NCI-H774 (cell line): ENCODE results near the gene ARHGAP26.

Experiments used
- DNase-seq: peaks from one replicate; lab custom pipeline; 2025; lab: John Stamatoyannopoulos, UW

The ARHGAP26 gene

GRCh38 chr5:143120460-143121134 is 350.4 kb downstream of the ARHGAP26 start:
- no peak for DNase-seq

GRCh38 chr5:143121135-143121475 is 350.9 kb downstream of the ARHGAP26 start:
- no peak for DNase-seq

- DNase-seq: no peak
These were observed 354.4 kb downstream of the ARHGAP26 start for GRCh38 chr5:143124593-143124992.

GRCh38 chr5:143126174-143127019 is 356.2 kb downstream of the ARHGAP26 start:
- no peak for DNase-seq

GRCh38 chr5:143128412-143129071 is 358.4 kb downstream of the ARHGAP26 start:
- no peak for DNase-seq

- no peak for DNase-seq
These were observed 359.0 kb downstream of the ARHGAP26 start for GRCh38 chr5:143129203-143129602.

GRCh38 chr5:143129910-143130612 is 359.9 kb downstream of the ARHGAP26 start:
- no peak for DNase-seq

- DNase-seq: no peak
These were observed 360.6 kb downstream of the ARHGAP26 start for GRCh38 chr5:143130613-143131305.

- no peak for DNase-seq
These were observed 361.8 kb downstream of the ARHGAP26 start for GRCh38 chr5:143131972-143132371.

GRCh38 chr5:143132739-143133138 is 362.6 kb downstream of the ARHGAP26 start:
- no peak for DNase-seq

GRCh38 chr5:143133721-143134120 is 363.5 kb downstream of the ARHGAP26 start:
- no peak for DNase-seq

GRCh38 chr5:143134269-143134668 is 364.1 kb downstream of the ARHGAP26 start:
- no peak for DNase-seq

- DNase-seq: no peak
These were observed 364.7 kb downstream of the ARHGAP26 start for GRCh38 chr5:143134900-143135299.

- no peak for DNase-seq
These were observed 365.8 kb downstream of the ARHGAP26 start for GRCh38 chr5:143135832-143136551.

GRCh38 chr5:143138839-143139238 is 368.7 kb downstream of the ARHGAP26 start:
- no peak for DNase-seq

GRCh38 chr5:143139585-143139984 is 369.4 kb downstream of the ARHGAP26 start:
- no peak for DNase-seq

- DNase-seq: peak; percentile 87
These were observed 370.5 kb downstream of the ARHGAP26 start for GRCh38 chr5:143140492-143141203.

- DNase-seq: no peak
These were observed 371.5 kb downstream of the ARHGAP26 start for GRCh38 chr5:143141652-143142051.

- no peak for DNase-seq
These were observed 372.6 kb downstream of the ARHGAP26 start for GRCh38 chr5:143142596-143143435.
